Brain microvascular endothelial cell (primary cell): ENCODE results near the gene TTC33.

Experiments
- DNase-seq: peaks from one replicate; pipeline ENCODE4 v3.0.0-alpha.2; 2020
- H3K27ac ChIP-seq: fragments of 250-450 bp; sonication (Bioruptor Pico); 2 replicates; pipeline ENCODE4 v1.5.1; 2020; ENCODE audit warnings: mild to moderate bottlenecking, moderate library complexity
- H3K27me3 ChIP-seq: fragments of 250-450 bp; sonication (Bioruptor Pico); replicated peaks from 2 replicates; pipeline ENCODE4 v1.5.1; 2020; ENCODE audit warnings: mild to moderate bottlenecking
- H3K36me3 ChIP-seq: fragments of 250-450 bp; sonication (Bioruptor Pico); replicated peaks from 2 replicates; pipeline ENCODE4 v1.5.1; 2020; ENCODE audit warnings: mild to moderate bottlenecking
- H3K4me3 ChIP-seq: 2 replicates; pipeline ENCODE4 v1.5.1; 2011; ENCODE audit warnings: low read depth, mild to moderate bottlenecking, control low read depth, low read length, moderate library complexity
- CTCF ChIP-seq: IDR thresholded peaks from 2 replicates; pipeline ENCODE4 v1.5.1; 2011; ENCODE audit warnings: low read depth, mild to moderate bottlenecking, moderate library complexity, low read length, control low read depth, inconsistent platforms; ENCODE audit errors: missing control alignments
- in situ Hi-C: cut with HindIII; loops from 2 replicates; pipeline ENCODE4 v1.10.0; 2017; ENCODE audit warnings: low sequenced_read_pairs, low pct_ligation_motif_present

TTC33 gene

GRCh38 chr5:40554054-40554453, 201.7 kb downstream of the TTC33 start:
- H3K27ac ChIP-seq = no peak overlapping the region
- no peak for DNase-seq
- in situ Hi-C loops = no loop called here
- no peaks in the 10 kb centered on the region for H3K27me3 ChIP-seq
- H3K36me3 ChIP-seq = no peaks in the 10 kb centered on the region
- no peak for TF ChIP-seq CTCF
- no peak overlapping the region for H3K4me3 ChIP-seq

GRCh38 chr5:40552981-40553380, 202.8 kb downstream of the TTC33 start:
- Histone ChIP-seq H3K4me3 (no peak overlapping the region), H3K36me3 (no peaks in the 10 kb centered on the region), H3K27ac (no peak overlapping the region), H3K27me3 (no peaks in the 10 kb centered on the region)
- no peak for TF ChIP-seq CTCF
- peak; percentile 26 for DNase-seq
- in situ Hi-C loops = no loop called here

GRCh38 chr5:40551496-40552491, 204.0 kb downstream of the TTC33 start:
- H3K27me3 ChIP-seq = no peaks in the 10 kb centered on the region
- peak; percentile 96 for DNase-seq
- TF ChIP-seq CTCF = no peak
- no peaks in the 10 kb centered on the region for H3K36me3 ChIP-seq
- H3K27ac ChIP-seq = peak overlapping the region; percentile 86
- H3K4me3 ChIP-seq = no peak overlapping the region
- in situ Hi-C loops = no loop called here

- Histone ChIP-seq H3K36me3 (no peaks in the 10 kb centered on the region), H3K4me3 (no peak overlapping the region), H3K27me3 (no peaks in the 10 kb centered on the region), H3K27ac (no peak overlapping the region)
- TF ChIP-seq CTCF = no peak
- in situ Hi-C loops = no loop called here
- no peak for DNase-seq
Measured at GRCh38 chr5:40550481-40550880, 205.3 kb downstream of the TTC33 start.

- Histone ChIP-seq H3K4me3 (no peak overlapping the region), H3K27me3 (no peaks in the 10 kb centered on the region), H3K36me3 (no peaks in the 10 kb centered on the region), H3K27ac (no peak overlapping the region)
- in situ Hi-C loops = no loop called here
- no peak for TF ChIP-seq CTCF
- DNase-seq = no peak
Measured at GRCh38 chr5:40549616-40550015, 206.1 kb downstream of the TTC33 start.
